IPS DF 4.7 (cell line): Measurements from ENCODE around the gene EHBP1L1.

Experiments used
- DNase-seq: peaks from one replicate; pipeline ENCODE4 v3.0.0-alpha.2; 2013; ENCODE audit warnings: low spot score; ENCODE audit errors: extremely low read depth

Gene EHBP1L1

GRCh38 chr11:65615229-65615949, 39.5 kb downstream of the EHBP1L1 start, which contains the start of gene PCNX3:
Gene PCNX3 (plus strand): TSS chr11:65615776. CDS start chr11:65616312, 536 bp downstream.
- DNase-seq: peak; percentile 100

GRCh38 chr11:65615950-65616574, 40.2 kb downstream of the EHBP1L1 start:
- DNase-seq: no peak

- no peak for DNase-seq
These were observed 40.7 kb downstream of the EHBP1L1 start for GRCh38 chr11:65616575-65617001.

- no peak for DNase-seq
These were observed 41.4 kb downstream of the EHBP1L1 start for GRCh38 chr11:65617136-65617850.

GRCh38 chr11:65617990-65618751, 42.3 kb downstream of the EHBP1L1 start:
- DNase-seq: no peak

- no peak for DNase-seq
These were observed 42.9 kb downstream of the EHBP1L1 start for GRCh38 chr11:65618763-65619162.

GRCh38 chr11:65619281-65619928, 43.6 kb downstream of the EHBP1L1 start:
- no peak for DNase-seq

GRCh38 chr11:65620666-65621065, 44.8 kb downstream of the EHBP1L1 start:
- no peak for DNase-seq

GRCh38 chr11:65621460-65621859, 45.6 kb downstream of the EHBP1L1 start:
- no peak for DNase-seq

GRCh38 chr11:65622011-65622410, 46.2 kb downstream of the EHBP1L1 start:
- no peak for DNase-seq

- DNase-seq: no peak
These were observed 47.3 kb downstream of the EHBP1L1 start for GRCh38 chr11:65623177-65623576.

- DNase-seq: no peak
These were observed 48.2 kb downstream of the EHBP1L1 start for GRCh38 chr11:65623852-65624616.

- DNase-seq: no peak
These were observed 49.2 kb downstream of the EHBP1L1 start for GRCh38 chr11:65624931-65625627.

GRCh38 chr11:65625628-65626342, 49.9 kb downstream of the EHBP1L1 start:
- DNase-seq: no peak

GRCh38 chr11:65627202-65627601, 51.3 kb downstream of the EHBP1L1 start:
- DNase-seq: no peak

GRCh38 chr11:65629579-65629978, 53.7 kb downstream of the EHBP1L1 start:
- no peak for DNase-seq

- no peak for DNase-seq
These were observed 54.4 kb downstream of the EHBP1L1 start for GRCh38 chr11:65630215-65630614.

- no peak for DNase-seq
These were observed 57.7 kb downstream of the EHBP1L1 start for GRCh38 chr11:65633390-65634108.
